Activated T-cell treated with anti-CD3 and anti-CD28 coated beads, Interleukin-2, amount 50 U/mL, for 24 hours (primary cell): Measurements from ENCODE around the gene PLCH2.
A peak's percentile ranks its signal among the peaks of the same experiment; 100 is the strongest.

ENCODE experiments used
- DNase-seq: peaks from one replicate; pipeline ENCODE4 v3.0.0-alpha.2; 2020
- H3K27ac Mint-ChIP-seq: 2 replicates; pipeline ENCODE4 v1.8.0; 2020; ENCODE audit warnings: mild to moderate bottlenecking, mixed read lengths
- H3K27me3 Mint-ChIP-seq: 2 replicates; pipeline ENCODE4 v1.8.0; 2020; ENCODE audit warnings: mixed read lengths
- H3K36me3 Mint-ChIP-seq: 2 replicates; pipeline ENCODE4 v1.8.0; 2020; ENCODE audit warnings: low read depth, mixed read lengths
- H3K4me1 Mint-ChIP-seq: 2 replicates; pipeline ENCODE4 v1.8.0; 2020; ENCODE audit warnings: low read depth, mixed read lengths
- H3K4me3 Mint-ChIP-seq: 2 replicates; pipeline ENCODE4 v1.8.0; 2020; ENCODE audit warnings: mild to moderate bottlenecking, moderate library complexity, mixed read lengths
- H3K9me3 Mint-ChIP-seq: 2 replicates; pipeline ENCODE4 v1.8.0; 2020; ENCODE audit warnings: mixed read lengths

Gene PLCH2

DNA sequence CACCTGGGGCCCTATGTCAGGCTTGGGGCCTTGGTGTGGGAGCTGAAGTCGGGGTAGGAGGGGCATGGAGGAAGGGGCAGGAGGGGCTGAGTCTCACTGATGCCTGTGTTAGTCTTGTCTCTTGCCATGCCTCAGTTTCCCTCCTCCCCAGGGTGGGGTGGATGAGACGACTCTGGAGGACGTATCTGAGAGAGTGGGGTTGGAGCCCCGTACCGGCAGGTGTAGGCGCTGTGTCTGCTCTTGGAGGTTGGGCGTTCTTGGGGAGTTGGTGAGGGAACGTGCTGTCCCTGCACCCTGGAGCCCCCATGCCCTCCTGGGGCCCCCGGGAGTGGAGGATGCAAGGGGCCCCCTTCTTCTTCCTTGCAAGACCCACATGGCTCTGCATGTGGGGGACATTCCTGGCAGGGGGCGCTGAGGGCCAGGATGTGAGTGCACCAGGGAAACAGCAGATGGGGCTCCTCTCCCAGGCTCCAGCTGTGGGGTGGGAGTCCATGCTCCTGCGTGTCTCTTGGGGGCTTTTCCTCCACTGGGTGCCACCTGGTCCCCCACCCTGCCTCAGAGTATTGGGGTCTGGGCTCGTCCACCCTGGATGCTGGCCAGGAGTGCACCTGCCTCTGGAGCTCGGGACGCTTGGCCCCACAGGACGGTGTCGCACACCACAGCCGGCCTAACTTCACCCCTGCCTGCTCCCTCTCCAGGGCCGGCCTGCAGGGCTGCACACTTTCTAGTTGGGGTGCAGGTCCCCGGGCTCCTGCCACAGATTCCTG lies 78.7 kb downstream of the PLCH2 start:
- H3K9me3 Mint-ChIP-seq = no peaks in the 10 kb centered on the region
- H3K4me1 Mint-ChIP-seq = peaks cover 49% of the 10 kb centered on the region
- peak overlapping the region; percentile 74 for H3K27ac Mint-ChIP-seq
- peak overlapping the region; percentile 99 for H3K4me3 Mint-ChIP-seq
- H3K27me3 Mint-ChIP-seq = no peaks in the 10 kb centered on the region
- peak; percentile 74 for DNase-seq
- peaks cover 36% of the 10 kb centered on the region for H3K36me3 Mint-ChIP-seq
